ENCODE results near the gene OSBPL5. TPM values are rescaled to one million over a fixed set of nuclear protein-coding genes. Genes with fewer than 3 reads are reported as not detected.

The OSBPL5 gene
- total RNA-seq, 4 donors from 2014 or later: 59.6 to 119 (median 71.7) TPM

- no peak for DNase-seq (ENCODE audit: extremely low spot score)
- TF ChIP-seq POLR2A (IDR thresholded peaks at IDR 0.05; ENCODE audit: low read depth) (no peak), POLR2AphosphoS5 (IDR thresholded peaks at IDR 0.05) (no peak), EP300 (IDR thresholded peaks at IDR 0.05) (no peak), CTCF (IDR thresholded peaks at IDR 0.05) (no peak)
- Histone ChIP-seq H3K4me1 (peaks cover 76 to 95% (median 89%) of the 10 kb centered on the region in 4 donors), H3K9me3 (no peaks in the 10 kb centered on the region), H3K27ac (replicated peaks in 1 of 4) (peak overlapping the region; percentile 87 to 94 (median 88)), H3K27me3 (no peaks in the 10 kb centered on the region), H3K4me3 (peak overlapping the region; percentile 57 to 70 (median 60)), H3K36me3 (peaks cover 0 to 5% (median 0%) of the 10 kb centered on the region in 4 donors)
- 85% methylated on average over 11 of the region's 14 CpGs for WGBS
- intact Hi-C loops (cut with DNase I): no loop called here
Measured at GRCh38 chr11:3161309-3161708, 3.8 kb downstream of the OSBPL5 start.

DNA sequence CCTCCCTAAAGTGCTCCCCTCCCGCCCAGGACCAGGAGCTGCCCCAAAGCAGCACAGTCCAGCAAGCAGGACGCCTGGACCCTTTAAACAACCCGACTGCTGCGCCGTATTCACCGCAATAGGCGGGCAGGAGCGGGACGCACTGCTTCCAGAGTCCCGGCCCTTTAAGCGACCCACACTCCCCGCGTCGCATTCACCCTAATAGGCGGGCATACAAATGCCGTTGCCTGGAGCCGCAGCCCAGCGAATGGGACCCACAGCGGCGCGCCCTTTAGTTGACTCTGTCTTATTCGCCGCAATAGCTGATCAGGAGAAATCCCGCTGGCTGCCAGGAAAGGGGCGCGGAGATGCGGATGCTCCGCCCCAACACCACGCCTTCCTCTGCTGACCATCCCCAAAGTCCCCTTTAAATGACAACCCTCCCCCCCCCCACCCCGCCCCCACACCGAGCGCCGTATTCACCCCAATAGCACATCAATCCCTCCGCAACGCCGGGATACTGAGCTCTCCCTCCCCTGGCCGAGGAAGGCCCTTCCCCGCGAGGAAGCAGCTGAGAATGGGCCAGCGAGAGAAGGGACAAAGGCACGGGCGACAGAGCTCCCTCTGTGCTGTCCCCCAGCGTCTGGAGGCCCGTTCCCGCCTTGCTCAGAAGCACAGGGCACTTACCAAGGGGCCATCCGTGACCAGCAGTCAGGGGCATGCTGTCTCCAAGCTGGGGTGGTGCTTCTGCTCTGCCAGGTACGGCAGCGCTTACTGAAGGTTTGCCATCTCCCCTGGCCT is 4.7 kb downstream of the OSBPL5 start:
- peak in 1 of 3 experiments; percentile 6 for TF ChIP-seq CTCF (IDR thresholded peaks at IDR 0.05)
- TF ChIP-seq POLR2AphosphoS5 (IDR thresholded peaks at IDR 0.05): peak; percentile 63 to 70
- no peak for TF ChIP-seq EP300 (IDR thresholded peaks at IDR 0.05)
- peak; percentile 19 for TF ChIP-seq POLR2A (IDR thresholded peaks at IDR 0.05; ENCODE audit: low read depth)
- intact Hi-C loops (cut with DNase I): no loop called here
- H3K27me3 ChIP-seq: no peaks in the 10 kb centered on the region
- H3K4me1 ChIP-seq: peaks cover 76 to 95% (median 89%) of the 10 kb centered on the region in 4 donors
- DNase-seq (ENCODE audit: extremely low spot score): peak; percentile 97
- H3K4me3 ChIP-seq: peak overlapping the region; percentile 57 to 70 (median 60)
- 3% methylated on average over 15 of the region's 48 CpGs for WGBS
- H3K36me3 ChIP-seq: peaks cover 0 to 5% (median 0%) of the 10 kb centered on the region in 4 donors
- H3K27ac ChIP-seq (replicated peaks in 1 of 4): peak overlapping the region; percentile 87 to 94 (median 88)
- no peaks in the 10 kb centered on the region for H3K9me3 ChIP-seq

- Histone ChIP-seq H3K4me1 (peaks cover 83 to 99% (median 96%) of the 10 kb centered on the region in 4 donors), H3K27ac (replicated peaks in 1 of 4) (peak overlapping the region; percentile 87 to 94 (median 88)), H3K36me3 (peaks cover 0 to 5% (median 0%) of the 10 kb centered on the region in 4 donors), H3K9me3 (no peaks in the 10 kb centered on the region), H3K4me3 (peak overlapping the region; percentile 57 to 70 (median 60)), H3K27me3 (no peaks in the 10 kb centered on the region)
- intact Hi-C loops (cut with DNase I): loop anchor here (5.0 kb wide), 1 partner anchor 42 kb away; no protein-coding TSS in a partner anchor
- no peak for DNase-seq (ENCODE audit: extremely low spot score)
- TF ChIP-seq CTCF (IDR thresholded peaks at IDR 0.05) (no peak), POLR2A (IDR thresholded peaks at IDR 0.05; ENCODE audit: low read depth) (no peak), POLR2AphosphoS5 (IDR thresholded peaks at IDR 0.05) (peak; percentile 74 to 76), EP300 (IDR thresholded peaks at IDR 0.05) (peak; percentile 56)
- 26% methylated on average over 10 of the region's 14 CpGs for WGBS
Measured at GRCh38 chr11:3159296-3160190, 5.6 kb downstream of the OSBPL5 start.

DNA sequence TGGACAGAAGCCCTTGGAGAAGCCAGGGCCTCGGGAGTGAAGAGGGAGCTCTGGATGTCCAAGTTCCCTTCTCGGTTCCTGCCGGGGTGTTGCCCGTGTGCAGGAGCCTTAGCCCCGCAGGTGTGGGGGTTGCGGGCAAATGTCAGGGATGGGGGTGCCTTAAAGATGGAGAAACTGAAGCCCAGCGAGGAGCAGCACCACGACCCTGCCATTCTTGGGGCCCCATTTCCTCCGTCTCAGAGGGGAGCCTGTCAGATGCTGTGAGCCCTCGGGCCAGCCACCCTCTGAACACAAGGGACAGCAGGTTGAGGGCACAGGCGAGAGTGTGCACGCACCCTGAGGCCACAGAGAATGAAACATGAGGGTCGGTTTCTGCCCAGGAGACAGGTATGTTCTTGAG is 6.3 kb downstream of the OSBPL5 start:
- no peak for DNase-seq (ENCODE audit: extremely low spot score)
- no peaks in the 10 kb centered on the region for H3K9me3 ChIP-seq
- H3K4me3 ChIP-seq: peak overlapping the region; percentile 57 to 70 (median 60)
- WGBS: 89% methylated on average over 13 of the region's 13 CpGs
- H3K4me1 ChIP-seq: peaks cover 84 to 99% (median 97%) of the 10 kb centered on the region in 4 donors
- peaks cover 0 to 5% (median 0%) of the 10 kb centered on the region in 4 donors for H3K36me3 ChIP-seq
- peak overlapping the region; percentile 87 to 94 (median 88) for H3K27ac ChIP-seq (replicated peaks in 1 of 4)
- H3K27me3 ChIP-seq: no peaks in the 10 kb centered on the region
- no peak for TF ChIP-seq POLR2AphosphoS5 (IDR thresholded peaks at IDR 0.05)
- TF ChIP-seq EP300 (IDR thresholded peaks at IDR 0.05): no peak
- intact Hi-C loops (cut with DNase I): loop anchor here (5.0 kb wide), 1 partner anchor 42 kb away; no protein-coding TSS in a partner anchor
